T-helper 2 cell treated with Interferon-gamma antibody and Interleukin-4, amounts not matched to agents 5 μg/mL and 100 μg/mL, for 36 hours (primary cell): ENCODE results near the gene TAOK1.
A peak's percentile ranks its signal among the peaks of the same experiment; 100 is the strongest.

Experiments used
- DNase-seq: peaks from one replicate; pipeline ENCODE4 v3.0.0; 2021; ENCODE audit warnings: low spot score
- H3K27ac Mint-ChIP-seq: one replicate; pipeline ENCODE4 v1.8.0; 2021; ENCODE audit warnings: mild to moderate bottlenecking, mixed read lengths
- H3K27me3 Mint-ChIP-seq: one replicate; pipeline ENCODE4 v1.8.0; 2021; ENCODE audit warnings: low read depth, mixed read lengths
- H3K36me3 Mint-ChIP-seq: one replicate; pipeline ENCODE4 v1.8.0; 2021; ENCODE audit warnings: low read depth, mixed read lengths
- H3K4me1 Mint-ChIP-seq: one replicate; pipeline ENCODE4 v1.8.0; 2021; ENCODE audit warnings: low read depth, mixed read lengths
- H3K4me3 Mint-ChIP-seq: one replicate; pipeline ENCODE4 v1.8.0; 2022; ENCODE audit warnings: mild to moderate bottlenecking, moderate library complexity, mixed read lengths
- H3K9me3 Mint-ChIP-seq: one replicate; pipeline ENCODE4 v1.8.0; 2021; ENCODE audit warnings: mixed read lengths

The TAOK1 gene

DNA sequence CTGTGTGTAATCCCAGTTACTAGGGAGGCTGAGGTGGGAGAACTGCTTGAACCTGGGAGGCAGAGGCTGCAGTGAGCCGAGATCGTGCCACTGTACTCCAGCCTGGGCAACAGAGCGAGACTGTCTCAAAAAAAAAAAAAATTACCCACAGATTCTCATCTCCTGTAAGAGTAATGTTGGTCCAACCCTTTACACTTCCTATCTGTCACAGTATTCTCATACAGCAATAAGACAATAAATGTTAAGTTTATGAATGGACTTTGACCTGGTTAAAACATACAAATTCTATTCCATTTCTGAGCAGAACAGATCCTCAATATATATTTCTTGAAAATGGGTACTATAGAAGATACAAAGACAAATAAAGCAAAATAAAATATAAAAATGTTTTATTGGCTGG lies 30.4 kb upstream of the TAOK1 start:
- Mint-ChIP-seq H3K4me3 (no peak overlapping the region), H3K27me3 (no peaks in the 10 kb centered on the region), H3K27ac (no peak overlapping the region), H3K9me3 (no peaks in the 10 kb centered on the region), H3K36me3 (no peaks in the 10 kb centered on the region), H3K4me1 (peaks cover 5% of the 10 kb centered on the region)
- DNase-seq = no peak

- no peaks in the 10 kb centered on the region for H3K36me3 Mint-ChIP-seq
- no peaks in the 10 kb centered on the region for H3K4me1 Mint-ChIP-seq
- no peaks in the 10 kb centered on the region for H3K9me3 Mint-ChIP-seq
- DNase-seq = no peak
- H3K27ac Mint-ChIP-seq = no peak overlapping the region
- no peak overlapping the region for H3K4me3 Mint-ChIP-seq
- no peaks in the 10 kb centered on the region for H3K27me3 Mint-ChIP-seq
Measured at GRCh38 chr17:29363716-29364115, 26.4 kb upstream of the TAOK1 start.

GRCh38 chr17:29364691-29365090 lies 25.5 kb upstream of the TAOK1 start:
- H3K4me3 Mint-ChIP-seq = no peak overlapping the region
- H3K36me3 Mint-ChIP-seq = no peaks in the 10 kb centered on the region
- H3K27ac Mint-ChIP-seq = no peak overlapping the region
- H3K9me3 Mint-ChIP-seq = no peaks in the 10 kb centered on the region
- H3K27me3 Mint-ChIP-seq = no peaks in the 10 kb centered on the region
- H3K4me1 Mint-ChIP-seq = no peaks in the 10 kb centered on the region
- no peak for DNase-seq

DNA sequence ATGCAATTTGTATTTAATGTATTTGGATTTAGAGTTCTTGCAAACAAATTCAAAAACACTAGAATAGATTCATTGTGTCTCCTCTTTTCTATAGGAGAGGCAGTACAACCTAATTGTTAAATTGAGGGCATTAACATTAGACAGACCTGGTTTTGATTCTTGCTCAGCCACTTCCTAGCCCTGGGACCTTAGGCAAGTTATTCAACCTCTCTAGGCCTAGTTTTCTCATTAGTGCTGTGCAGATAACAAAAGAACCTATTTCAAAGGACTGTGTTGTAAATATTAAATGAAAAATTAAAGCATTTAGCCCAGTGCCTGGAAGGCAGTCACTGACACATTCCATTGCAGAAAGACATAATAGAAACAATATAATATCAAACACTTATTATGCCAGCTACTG lies 22.0 kb upstream of the TAOK1 start:
- Mint-ChIP-seq H3K4me1 (no peaks in the 10 kb centered on the region), H3K4me3 (no peak overlapping the region), H3K36me3 (no peaks in the 10 kb centered on the region), H3K9me3 (no peaks in the 10 kb centered on the region), H3K27me3 (no peaks in the 10 kb centered on the region), H3K27ac (no peak overlapping the region)
- no peak for DNase-seq

- no peak for DNase-seq
- H3K36me3 Mint-ChIP-seq = no peaks in the 10 kb centered on the region
- no peaks in the 10 kb centered on the region for H3K4me1 Mint-ChIP-seq
- H3K9me3 Mint-ChIP-seq = no peaks in the 10 kb centered on the region
- no peak overlapping the region for H3K4me3 Mint-ChIP-seq
- no peaks in the 10 kb centered on the region for H3K27me3 Mint-ChIP-seq
- H3K27ac Mint-ChIP-seq = no peak overlapping the region
Measured at GRCh38 chr17:29368926-29369325, 21.2 kb upstream of the TAOK1 start.

- no peaks in the 10 kb centered on the region for H3K9me3 Mint-ChIP-seq
- peak; percentile 29 for DNase-seq
- H3K36me3 Mint-ChIP-seq = no peaks in the 10 kb centered on the region
- H3K27ac Mint-ChIP-seq = no peak overlapping the region
- H3K4me1 Mint-ChIP-seq = no peaks in the 10 kb centered on the region
- peaks cover 4% of the 10 kb centered on the region for H3K27me3 Mint-ChIP-seq
- no peak overlapping the region for H3K4me3 Mint-ChIP-seq
Measured at GRCh38 chr17:29369831-29370735, 20.1 kb upstream of the TAOK1 start.

GRCh38 chr17:29376667-29377270 lies 13.4 kb upstream of the TAOK1 start:
- Mint-ChIP-seq H3K4me3 (no peak overlapping the region), H3K27me3 (peaks cover 16% of the 10 kb centered on the region), H3K9me3 (no peaks in the 10 kb centered on the region), H3K36me3 (no peaks in the 10 kb centered on the region), H3K27ac (no peak overlapping the region), H3K4me1 (no peaks in the 10 kb centered on the region)
- DNase-seq = no peak

DNA sequence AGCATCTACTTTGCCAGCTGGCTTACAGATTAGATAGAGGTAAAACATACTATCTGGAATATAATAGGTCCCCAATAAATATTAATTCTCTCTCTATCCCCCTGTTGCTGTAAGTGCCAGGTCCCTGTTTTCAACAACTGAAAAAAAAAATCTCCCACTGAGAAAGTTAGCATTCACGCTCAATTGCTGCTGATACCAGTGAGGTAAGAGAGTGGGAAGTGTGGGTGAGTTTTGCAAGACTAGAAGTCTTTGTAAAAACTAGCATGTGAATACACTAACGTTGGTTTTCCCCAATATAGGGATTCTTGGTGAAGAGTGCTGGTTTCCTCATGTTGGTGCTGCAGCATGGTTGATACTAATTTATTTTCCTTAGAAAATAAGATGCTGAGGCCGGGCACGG lies 11.7 kb upstream of the TAOK1 start:
- peaks cover 16% of the 10 kb centered on the region for H3K27me3 Mint-ChIP-seq
- no peaks in the 10 kb centered on the region for H3K9me3 Mint-ChIP-seq
- H3K4me1 Mint-ChIP-seq = no peaks in the 10 kb centered on the region
- no peak for DNase-seq
- H3K27ac Mint-ChIP-seq = no peak overlapping the region
- no peak overlapping the region for H3K4me3 Mint-ChIP-seq
- H3K36me3 Mint-ChIP-seq = no peaks in the 10 kb centered on the region

- Mint-ChIP-seq H3K36me3 (no peaks in the 10 kb centered on the region), H3K27ac (no peak overlapping the region), H3K4me3 (no peak overlapping the region), H3K9me3 (no peaks in the 10 kb centered on the region), H3K27me3 (peaks cover 16% of the 10 kb centered on the region), H3K4me1 (no peaks in the 10 kb centered on the region)
- no peak for DNase-seq
Measured at GRCh38 chr17:29379084-29379991, 10.8 kb upstream of the TAOK1 start.

DNA sequence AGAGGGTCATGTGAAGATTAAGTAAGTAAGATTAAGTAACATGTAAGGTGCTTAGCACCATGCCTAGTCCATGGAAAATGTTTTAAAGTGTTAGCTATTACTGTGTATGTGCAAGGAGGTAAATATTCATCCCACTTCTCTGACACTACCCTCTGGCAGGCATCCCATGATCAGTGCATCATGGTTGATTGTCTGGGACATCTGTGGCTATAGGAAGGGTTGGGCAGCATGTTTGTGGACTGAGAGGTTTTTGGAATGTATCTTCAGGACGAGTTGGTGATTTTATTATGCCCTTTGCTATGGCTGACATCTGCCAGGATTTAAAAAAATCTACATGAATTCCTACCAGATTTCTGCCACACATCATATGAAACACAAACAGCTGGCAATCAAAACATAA lies 6.5 kb upstream of the TAOK1 start:
- Mint-ChIP-seq H3K4me3 (no peak overlapping the region), H3K4me1 (peaks cover 2% of the 10 kb centered on the region), H3K9me3 (no peaks in the 10 kb centered on the region), H3K36me3 (no peaks in the 10 kb centered on the region), H3K27ac (no peak overlapping the region), H3K27me3 (no peaks in the 10 kb centered on the region)
- no peak for DNase-seq

- no peak for DNase-seq
- Mint-ChIP-seq H3K4me1 (peaks cover 6% of the 10 kb centered on the region), H3K9me3 (no peaks in the 10 kb centered on the region), H3K36me3 (no peaks in the 10 kb centered on the region), H3K27me3 (no peaks in the 10 kb centered on the region), H3K27ac (no peak overlapping the region), H3K4me3 (no peak overlapping the region)
Measured at GRCh38 chr17:29384901-29385300, 5.3 kb upstream of the TAOK1 start.

GRCh38 chr17:29386760-29387159 lies 3.4 kb upstream of the TAOK1 start:
- peaks cover 12% of the 10 kb centered on the region for H3K4me1 Mint-ChIP-seq
- H3K27me3 Mint-ChIP-seq = no peaks in the 10 kb centered on the region
- DNase-seq = no peak
- peaks cover 5% of the 10 kb centered on the region for H3K36me3 Mint-ChIP-seq
- H3K9me3 Mint-ChIP-seq = no peaks in the 10 kb centered on the region
- H3K4me3 Mint-ChIP-seq = no peak overlapping the region
- no peak overlapping the region for H3K27ac Mint-ChIP-seq

GRCh38 chr17:29388937-29389336 lies 1.2 kb upstream of the TAOK1 start:
- H3K27me3 Mint-ChIP-seq = no peaks in the 10 kb centered on the region

More at GRCh38 chr17:29388937-29389336, 1.2 kb upstream of the TAOK1 start:
- Mint-ChIP-seq H3K27ac (no peak overlapping the region), H3K36me3 (peaks cover 18% of the 10 kb centered on the region), H3K4me1 (peaks cover 29% of the 10 kb centered on the region), H3K4me3 (peak overlapping the region; percentile 47), H3K9me3 (no peaks in the 10 kb centered on the region)
- no peak for DNase-seq
